ENCODE measurements around the gene FFAR1. TPM values are rescaled to one million over a fixed set of nuclear protein-coding genes. Genes with fewer than 3 reads are reported as not detected.

The FFAR1 gene
- total RNA-seq, 2 experiments from 2014 or later = 9.8 to 11.4 TPM

DNA sequence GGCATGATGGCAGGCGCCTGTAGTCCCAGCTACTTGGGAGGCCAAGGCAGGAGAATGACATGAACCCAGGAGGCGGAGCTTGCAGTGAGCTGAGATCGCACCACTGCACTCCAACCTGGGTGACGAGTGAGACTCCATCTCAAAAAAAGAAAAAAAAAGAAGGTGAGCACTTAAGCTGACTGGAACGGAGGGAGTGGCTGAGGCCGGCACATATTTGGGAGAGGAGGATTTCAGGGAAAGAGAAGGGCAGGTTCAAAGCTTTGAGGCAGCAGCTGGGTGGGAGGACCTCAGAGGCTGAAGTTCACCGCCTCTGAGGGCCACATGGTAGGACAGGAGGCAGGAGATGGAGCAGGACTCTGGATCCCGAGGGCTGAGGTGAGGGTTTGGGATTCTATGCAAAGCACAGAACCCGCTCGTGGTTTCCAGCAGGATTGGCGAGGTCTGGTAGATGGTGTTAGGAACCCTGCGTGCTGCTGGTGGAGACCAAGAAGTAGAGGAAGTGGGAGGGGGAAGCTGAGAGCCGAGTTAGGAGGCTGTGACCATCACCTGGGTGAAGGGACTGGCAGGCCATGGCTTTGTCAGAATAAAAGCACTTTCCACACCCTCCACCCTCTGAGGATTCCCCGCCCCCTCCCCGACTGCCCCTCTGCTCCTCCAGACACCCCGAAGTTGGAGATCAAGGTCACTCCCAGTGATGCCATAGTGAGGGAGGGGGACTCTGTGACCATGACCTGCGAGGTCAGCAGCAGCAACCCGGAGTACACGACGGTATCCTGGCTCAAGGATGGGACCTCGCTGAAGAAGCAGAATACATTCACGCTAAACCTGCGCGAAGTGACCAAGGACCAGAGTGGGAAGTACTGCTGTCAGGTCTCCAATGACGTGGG, 10.4 kb upstream of the FFAR1 start:
- no peak overlapping the region for H3K4me2 ChIP-seq (ENCODE audit: low read length)
- H3K79me2 ChIP-seq (ENCODE audit: insufficient read depth, low read depth, low read length) = peaks cover 49% of the 10 kb centered on the region
- intact Hi-C loops (cut with micrococcal nuclease; ENCODE audit: unreplicated experiment) = no loop called here
- no peak for DNase-seq (ENCODE audit: low spot score)
- no peak overlapping the region for H3K27ac ChIP-seq (ENCODE audit: low read depth, low read length, poor library complexity, severe bottlenecking)
- peaks cover 29% of the 10 kb centered on the region for H4K20me1 ChIP-seq (ENCODE audit: insufficient read depth, low read length)
- H2AFZ ChIP-seq (ENCODE audit: low read length) = no peak overlapping the region
- H3K4me1 ChIP-seq (ENCODE audit: insufficient read depth, low read length, poor library complexity, severe bottlenecking) = peaks cover 36% of the 10 kb centered on the region
- BruUV-seq (replicated peaks) = no TSS peak
- H3K9me2 ChIP-seq (ENCODE audit: insufficient read depth, low read length) = no peaks in the 10 kb centered on the region
- no peak overlapping the region for H3K4me3 ChIP-seq (ENCODE audit: low read depth, low read length, poor library complexity, severe bottlenecking)
- POLR2A ChIA-PET = no interaction called here
- H3K36me3 ChIP-seq (ENCODE audit: insufficient read depth, low read length) = peaks cover 99% of the 10 kb centered on the region
- TF ChIP-seq EZH2phosphoT487 (IDR thresholded peaks at IDR 0.05; ENCODE audit: borderline replicate concordance, low read depth, low read length) (no peak), CTCF (conservative IDR thresholded peaks at IDR 0.05; ENCODE audit: low read length) (no peak)
- CTCF ChIA-PET (ENCODE audit: unreplicated experiment) = no interaction called here
- H3K9me3 ChIP-seq (ENCODE audit: low read length) = no peaks in the 10 kb centered on the region

DNA sequence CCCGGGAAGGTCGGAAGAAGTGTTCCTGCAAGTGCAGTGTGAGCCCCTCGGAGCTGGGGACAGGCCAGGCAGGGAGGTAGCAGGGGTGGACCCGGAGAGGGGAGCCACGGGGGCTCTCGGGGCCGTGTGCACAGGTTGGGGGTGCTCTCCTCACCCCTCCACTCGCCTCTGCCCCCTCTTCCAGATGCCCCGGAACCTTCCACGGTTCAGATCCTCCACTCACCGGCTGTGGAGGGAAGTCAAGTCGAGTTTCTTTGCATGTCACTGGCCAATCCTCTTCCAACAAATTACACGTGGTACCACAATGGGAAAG, 9.8 kb upstream of the FFAR1 start:
- H3K9me2 ChIP-seq (ENCODE audit: insufficient read depth, low read length) = no peaks in the 10 kb centered on the region
- H3K4me1 ChIP-seq (ENCODE audit: insufficient read depth, low read length, poor library complexity, severe bottlenecking) = peaks cover 32% of the 10 kb centered on the region
- POLR2A ChIA-PET = no interaction called here
- TF ChIP-seq EZH2phosphoT487 (IDR thresholded peaks at IDR 0.05; ENCODE audit: borderline replicate concordance, low read depth, low read length) = no peak
- no peak for TF ChIP-seq CTCF (conservative IDR thresholded peaks at IDR 0.05; ENCODE audit: low read length)
- BruUV-seq (replicated peaks) = TSS peak; percentile 0
- CTCF ChIA-PET (ENCODE audit: unreplicated experiment) = no interaction called here
- intact Hi-C loops (cut with micrococcal nuclease; ENCODE audit: unreplicated experiment) = no loop called here
- H3K79me2 ChIP-seq (ENCODE audit: insufficient read depth, low read depth, low read length) = peaks cover 43% of the 10 kb centered on the region
- H3K36me3 ChIP-seq (ENCODE audit: insufficient read depth, low read length) = peaks cover 99% of the 10 kb centered on the region
- no peak overlapping the region for H2AFZ ChIP-seq (ENCODE audit: low read length)
- no peak for DNase-seq (ENCODE audit: low spot score)
- H3K27ac ChIP-seq (ENCODE audit: low read depth, low read length, poor library complexity, severe bottlenecking) = no peak overlapping the region
- H3K4me2 ChIP-seq (ENCODE audit: low read length) = no peak overlapping the region
- H4K20me1 ChIP-seq (ENCODE audit: insufficient read depth, low read length) = peaks cover 24% of the 10 kb centered on the region
- H3K4me3 ChIP-seq (ENCODE audit: low read depth, low read length, poor library complexity, severe bottlenecking) = no peak overlapping the region
- H3K9me3 ChIP-seq (ENCODE audit: low read length) = no peaks in the 10 kb centered on the region

DNA sequence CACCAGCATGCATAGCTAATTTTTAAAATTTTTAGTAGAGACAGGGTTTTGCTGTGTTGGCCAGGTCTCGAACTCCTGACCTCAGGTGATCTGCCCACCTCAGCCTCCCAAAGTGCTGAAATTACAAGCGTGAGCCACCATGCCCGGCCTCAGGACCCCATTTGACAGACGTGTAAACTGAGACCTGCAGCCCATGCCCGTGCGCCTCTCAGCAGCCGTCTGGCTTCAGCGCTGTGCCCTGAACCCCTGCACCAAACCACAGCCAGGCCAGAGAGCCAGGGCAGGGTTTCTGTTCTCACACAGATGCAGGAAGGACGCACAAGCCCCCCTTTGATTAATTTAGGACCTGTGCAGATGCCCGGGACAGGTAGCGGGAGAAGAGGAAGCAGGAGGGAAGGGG, 7.3 kb upstream of the FFAR1 start:
- TF ChIP-seq EZH2phosphoT487 (IDR thresholded peaks at IDR 0.05; ENCODE audit: borderline replicate concordance, low read depth, low read length) (no peak), CTCF (conservative IDR thresholded peaks at IDR 0.05; ENCODE audit: low read length) (no peak)
- H3K4me2 ChIP-seq (ENCODE audit: low read length) = no peak overlapping the region
- H3K79me2 ChIP-seq (ENCODE audit: insufficient read depth, low read depth, low read length) = peaks cover 18% of the 10 kb centered on the region; the same call in 1 of the 2 replicates
- ChIA-PET POLR2A (interaction anchor here (0.6 kb wide), 1 partner anchor 74 kb away, joined by 3 read pairs; no protein-coding TSS in a partner anchor), CTCF (ENCODE audit: unreplicated experiment) (no interaction called here)
- H3K9me3 ChIP-seq (ENCODE audit: low read length) = no peaks in the 10 kb centered on the region
- peaks cover 33% of the 10 kb centered on the region for H3K4me1 ChIP-seq (ENCODE audit: insufficient read depth, low read length, poor library complexity, severe bottlenecking)
- DNase-seq (ENCODE audit: low spot score) = no peak
- H3K36me3 ChIP-seq (ENCODE audit: insufficient read depth, low read length) = peaks cover 99% of the 10 kb centered on the region
- no TSS peak for BruUV-seq (replicated peaks)
- H4K20me1 ChIP-seq (ENCODE audit: insufficient read depth, low read length) = peaks cover 8% of the 10 kb centered on the region
- no peaks in the 10 kb centered on the region for H3K9me2 ChIP-seq (ENCODE audit: insufficient read depth, low read length)
- no peak overlapping the region for H3K4me3 ChIP-seq (ENCODE audit: low read depth, low read length, poor library complexity, severe bottlenecking)
- intact Hi-C loops (cut with micrococcal nuclease; ENCODE audit: unreplicated experiment) = no loop called here
- no peak overlapping the region for H2AFZ ChIP-seq (ENCODE audit: low read length)
- no peak overlapping the region for H3K27ac ChIP-seq (ENCODE audit: low read depth, low read length, poor library complexity, severe bottlenecking)
